SK-N-SH treated with all-trans-retinoic acid at 6 μM for 48 hours (cell line): ENCODE results near the gene LCORL.

ENCODE experiments used
- CREB5 ChIP-seq: fragments of 250-450 bp; sonication (Bioruptor Pico); IDR thresholded peaks from 2 replicates; pipeline ENCODE4 v1.5.1; 2020; ENCODE audit warnings: low read depth, mild to moderate bottlenecking, moderate library complexity
- GLIS3 ChIP-seq: fragments of 250-450 bp; sonication (Bioruptor Pico); IDR thresholded peaks from 2 replicates; pipeline ENCODE4 v1.5.0; 2020; ENCODE audit warnings: mild to moderate bottlenecking, moderate library complexity
- OSR1 ChIP-seq: fragments of 250-450 bp; sonication (Bioruptor Pico); IDR thresholded peaks from 2 replicates; pipeline ENCODE4 v1.8.0; 2022; ENCODE audit warnings: moderate library complexity, mild to moderate bottlenecking, inconsistent platforms
- PATZ1 ChIP-seq: fragments of 250-450 bp; sonication (Bioruptor Pico); IDR thresholded peaks from 2 replicates; pipeline ENCODE4 v1.8.0; 2020; ENCODE audit warnings: mild to moderate bottlenecking, moderate library complexity, borderline replicate concordance
- TOX ChIP-seq: fragments of 250-450 bp; sonication (Bioruptor Pico); IDR thresholded peaks from 2 replicates; pipeline ENCODE4 v1.8.0; 2021; ENCODE audit warnings: mild to moderate bottlenecking, moderate library complexity, borderline replicate concordance
- ZFP3 ChIP-seq: fragments of 250-450 bp; sonication (Bioruptor Pico); IDR thresholded peaks from 2 replicates; pipeline ENCODE4 v1.5.0; 2020; ENCODE audit warnings: mild to moderate bottlenecking, moderate library complexity
- ZFP30 ChIP-seq: fragments of 450-650 bp; formaldehyde crosslinking; IDR thresholded peaks from 2 replicates; pipeline ENCODE4 v1.5.0; 2022; ENCODE audit warnings: mild to moderate bottlenecking, moderate library complexity
- ZNF70 ChIP-seq: fragments of 450-650 bp; formaldehyde crosslinking; IDR thresholded peaks from 2 replicates; pipeline ENCODE4 v1.5.0; 2020; ENCODE audit warnings: mild to moderate bottlenecking, moderate library complexity

- TF ChIP-seq GLIS3 (CRISPR knock-in tag) (no peak), ZNF70 (no peak), PATZ1 (CRISPR knock-in tag) (no peak), TOX (CRISPR knock-in tag) (no peak), OSR1 (CRISPR knock-in tag) (no peak), CREB5 (no peak), ZFP3 (CRISPR knock-in tag) (no peak), ZFP30 (CRISPR knock-in tag) (no peak)
Observed at GRCh38 chr4:18042012-18042411, 20.5 kb upstream of the LCORL start.
